ENCODE results near the gene CDX1.
A peak's percentile ranks its signal among the peaks of the same experiment; 100 is the strongest.

The CDX1 gene

DNA sequence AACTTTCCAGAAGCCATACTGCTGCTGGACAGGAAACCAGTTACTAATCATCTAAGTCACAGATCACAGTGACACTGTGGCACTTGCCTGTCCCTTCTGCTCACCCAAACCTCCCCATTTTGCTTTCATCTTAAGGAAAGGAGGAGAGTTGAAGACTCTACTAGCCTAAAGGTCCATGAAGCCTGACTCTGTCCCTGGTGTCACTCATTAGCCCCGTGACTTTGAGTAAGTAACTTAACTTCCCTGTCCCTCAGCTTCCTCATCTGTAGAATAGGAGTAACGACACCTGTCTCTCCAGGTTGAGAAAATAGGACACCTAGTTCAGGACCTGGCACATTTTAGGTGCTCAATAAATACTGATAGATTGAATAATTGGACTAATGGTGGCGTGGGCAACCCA, 22.7 kb downstream of the CDX1 start:
- no peaks in the 10 kb centered on the region for H3K9me3 ChIP-seq (ENCODE audit: control insufficient read depth, low read length)
- H3K27me3 ChIP-seq (replicated peaks; ENCODE audit: control insufficient read depth, insufficient read depth, low read length) = peaks cover 42% of the 10 kb centered on the region
- no peak for DNase-seq (ENCODE audit: low read depth)
- H3K36me3 ChIP-seq (ENCODE audit: control insufficient read depth, insufficient read depth, low read length, severe bottlenecking) = no peaks in the 10 kb centered on the region
- no peak overlapping the region for H3K4me3 ChIP-seq (ENCODE audit: low read length)
- H3K4me1 ChIP-seq (ENCODE audit: control insufficient read depth, insufficient read depth, low read length) = no peaks in the 10 kb centered on the region
- no peak overlapping the region for H3K9ac ChIP-seq (ENCODE audit: low read length)

DNA sequence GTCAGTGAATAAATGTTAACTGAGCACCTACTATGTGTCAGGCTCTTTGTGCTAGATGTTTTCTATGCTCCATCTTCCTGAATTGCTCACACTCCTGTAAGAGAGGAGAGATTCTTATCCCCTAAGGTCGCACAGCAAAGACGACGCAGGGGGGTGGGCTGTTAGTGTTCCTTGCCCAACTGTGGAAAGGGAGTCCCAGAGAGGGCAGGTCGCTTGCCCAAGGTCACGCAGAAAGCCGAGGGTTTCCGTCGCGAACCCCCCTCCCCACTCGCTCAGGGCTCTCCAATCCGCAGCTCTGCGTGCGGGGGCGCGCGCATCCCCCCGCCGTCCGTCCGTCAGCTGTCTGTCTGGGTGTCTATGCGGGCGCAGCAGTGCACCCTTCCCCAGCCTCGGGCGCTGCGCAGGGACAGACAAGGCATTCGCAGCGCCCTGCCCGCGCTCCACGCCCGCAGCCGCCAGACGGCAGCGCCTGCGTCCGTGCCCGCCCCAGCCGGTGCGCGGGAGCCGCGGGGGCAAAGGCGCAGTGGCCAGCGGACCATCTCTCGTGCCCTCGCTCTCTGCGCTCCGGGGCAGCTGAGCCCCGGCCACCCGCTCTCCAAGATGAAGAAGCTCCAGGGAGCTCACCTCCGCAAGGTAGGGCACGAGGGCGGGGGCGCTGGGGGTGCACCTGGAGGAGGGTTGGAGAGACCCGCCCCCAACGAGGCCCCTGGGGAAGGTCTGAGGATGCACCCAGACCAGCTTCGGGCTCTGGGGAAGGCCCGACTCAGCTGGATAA, 23.3 kb downstream of the CDX1 start, which contains the start of gene SLC6A7:
Gene SLC6A7, plus strand, starts transcription at position 335 of the 775 bp plus-strand sequence. Its CDS starts 266 bp downstream, at position 601.
- H3K4me1 ChIP-seq (ENCODE audit: control insufficient read depth, insufficient read depth, low read length) = no peaks in the 10 kb centered on the region
- H3K9me3 ChIP-seq (ENCODE audit: control insufficient read depth, low read length) = no peaks in the 10 kb centered on the region
- no peak within 1 kb of the TSS for H3K9ac ChIP-seq (ENCODE audit: low read length)
- H3K4me3 ChIP-seq (ENCODE audit: low read length) = peak within 1 kb of the TSS; percentile 26
- H3K36me3 ChIP-seq (ENCODE audit: control insufficient read depth, insufficient read depth, low read length, severe bottlenecking) = no peaks in the 10 kb centered on the region
- H3K27me3 ChIP-seq (replicated peaks; ENCODE audit: control insufficient read depth, insufficient read depth, low read length) = peaks cover 42% of the 10 kb centered on the region
- peak; percentile 31 for DNase-seq (ENCODE audit: low read depth)

DNA sequence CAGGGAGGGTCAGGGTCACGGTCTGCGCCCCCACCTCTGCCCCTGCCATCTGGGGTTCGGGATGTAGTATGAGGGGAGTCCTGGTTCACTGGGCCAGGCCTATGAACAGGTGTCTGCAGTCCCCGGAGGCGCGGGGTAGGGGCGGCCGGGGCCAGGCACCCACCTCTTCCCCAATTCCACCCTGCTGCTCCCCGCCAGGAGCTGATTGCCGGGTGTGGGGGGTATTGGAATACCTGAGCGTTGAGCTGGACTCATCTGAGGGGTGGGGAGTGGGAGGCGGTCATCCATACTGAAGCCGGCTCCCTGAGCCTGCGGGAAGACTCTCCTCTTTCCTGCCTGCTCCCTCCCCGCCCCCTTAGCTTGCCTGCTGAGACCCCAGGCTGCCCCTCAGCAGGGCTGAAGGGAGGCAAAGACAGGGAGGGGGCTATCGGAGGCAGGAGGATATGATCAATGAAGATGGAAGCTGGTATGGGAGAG, 24.0 kb downstream of the CDX1 start:
- Histone ChIP-seq H3K4me1 (ENCODE audit: control insufficient read depth, insufficient read depth, low read length) (no peaks in the 10 kb centered on the region), H3K27me3 (replicated peaks; ENCODE audit: control insufficient read depth, insufficient read depth, low read length) (peaks cover 42% of the 10 kb centered on the region), H3K9ac (ENCODE audit: low read length) (no peak overlapping the region), H3K36me3 (ENCODE audit: control insufficient read depth, insufficient read depth, low read length, severe bottlenecking) (no peaks in the 10 kb centered on the region), H3K4me3 (ENCODE audit: low read length) (no peak overlapping the region), H3K9me3 (ENCODE audit: control insufficient read depth, low read length) (no peaks in the 10 kb centered on the region)
- no peak for DNase-seq (ENCODE audit: low read depth)

DNA sequence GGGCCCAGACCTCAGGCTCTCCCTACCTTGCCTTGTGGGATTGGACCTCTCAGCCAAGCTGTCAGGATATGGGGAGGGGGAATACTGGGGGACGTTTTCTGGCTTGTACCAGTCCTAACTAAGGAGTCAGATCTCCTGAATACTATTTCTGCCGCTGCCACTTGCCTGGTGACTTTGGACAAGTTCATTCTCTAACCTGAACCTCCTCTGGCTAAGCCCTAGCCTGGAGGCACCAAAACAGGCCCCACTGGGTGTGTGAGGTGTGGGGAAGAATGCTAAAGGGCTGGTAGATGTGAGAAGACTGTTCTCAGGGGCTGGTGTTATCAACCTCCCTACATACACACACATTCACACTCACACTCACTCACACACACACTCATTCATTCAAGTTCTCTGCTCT, 24.4 kb downstream of the CDX1 start:
- no peak for DNase-seq (ENCODE audit: low read depth)
- Histone ChIP-seq H3K4me3 (ENCODE audit: low read length) (no peak overlapping the region), H3K9ac (ENCODE audit: low read length) (no peak overlapping the region), H3K4me1 (ENCODE audit: control insufficient read depth, insufficient read depth, low read length) (no peaks in the 10 kb centered on the region), H3K27me3 (replicated peaks; ENCODE audit: control insufficient read depth, insufficient read depth, low read length) (peaks cover 42% of the 10 kb centered on the region), H3K9me3 (ENCODE audit: control insufficient read depth, low read length) (no peaks in the 10 kb centered on the region), H3K36me3 (ENCODE audit: control insufficient read depth, insufficient read depth, low read length, severe bottlenecking) (no peaks in the 10 kb centered on the region)

DNA sequence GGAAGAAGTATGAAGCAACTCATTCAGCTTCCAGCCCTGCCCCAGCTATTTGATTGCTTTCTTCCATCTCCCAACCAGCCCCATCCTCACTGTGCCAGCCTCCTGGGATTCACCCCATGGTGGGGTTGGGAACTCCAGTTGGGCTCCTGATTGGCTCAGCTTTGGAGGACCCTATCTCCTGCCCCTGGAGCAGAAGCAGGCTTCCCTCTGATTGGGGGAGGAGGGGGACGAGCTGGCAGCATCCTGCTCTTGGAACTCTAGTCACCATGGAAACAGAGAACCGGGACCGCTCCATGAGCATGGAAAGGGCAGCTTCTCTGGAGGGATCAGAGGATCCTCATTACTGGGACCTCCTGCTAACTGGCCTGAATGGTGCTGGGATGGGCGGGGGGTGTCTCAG, 25.9 kb downstream of the CDX1 start:
- no peak for DNase-seq (ENCODE audit: low read depth)
- no peak overlapping the region for H3K4me3 ChIP-seq (ENCODE audit: low read length)
- H3K9me3 ChIP-seq (ENCODE audit: control insufficient read depth, low read length) = no peaks in the 10 kb centered on the region
- no peaks in the 10 kb centered on the region for H3K36me3 ChIP-seq (ENCODE audit: control insufficient read depth, insufficient read depth, low read length, severe bottlenecking)
- no peaks in the 10 kb centered on the region for H3K4me1 ChIP-seq (ENCODE audit: control insufficient read depth, insufficient read depth, low read length)
- H3K9ac ChIP-seq (ENCODE audit: low read length) = no peak overlapping the region
- peaks cover 42% of the 10 kb centered on the region for H3K27me3 ChIP-seq (replicated peaks; ENCODE audit: control insufficient read depth, insufficient read depth, low read length)

DNA sequence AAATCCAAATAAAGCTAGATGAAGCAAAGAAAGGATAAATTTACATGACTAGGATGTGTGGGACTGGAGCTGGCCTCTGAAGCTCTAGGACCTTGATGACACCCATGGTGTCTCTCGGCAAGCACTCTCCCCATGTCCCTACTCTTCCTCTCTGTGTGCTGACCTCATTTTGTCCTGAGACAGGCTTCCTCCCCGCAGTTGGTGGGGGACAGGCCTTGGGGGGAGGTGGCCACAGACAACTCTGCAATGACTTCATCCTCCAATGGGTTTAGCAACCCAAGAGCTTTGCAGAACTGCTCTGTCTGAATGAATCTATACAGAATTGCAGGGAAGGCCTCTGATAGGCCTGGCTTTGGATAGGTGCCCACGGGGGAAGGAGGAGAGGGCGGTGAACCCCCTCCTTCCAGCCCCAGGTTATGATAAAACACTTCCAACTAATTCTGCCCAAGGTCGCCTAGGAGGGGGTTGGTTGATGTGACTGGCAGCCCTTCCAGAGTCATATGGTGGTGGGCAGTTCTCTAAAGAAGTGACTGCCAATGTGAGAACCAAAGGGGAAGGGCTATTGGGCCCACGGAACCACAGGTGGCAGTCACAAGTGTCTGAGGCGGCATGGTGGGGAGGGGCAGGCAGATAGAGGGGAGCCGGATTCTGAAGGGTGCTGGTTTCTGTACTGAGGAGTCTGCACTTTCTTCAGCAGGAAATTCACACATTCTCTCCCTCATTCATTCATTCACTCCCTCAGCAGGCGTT, 29.3 kb downstream of the CDX1 start:
- Histone ChIP-seq H3K9ac (ENCODE audit: low read length) (no peak overlapping the region), H3K27me3 (replicated peaks; ENCODE audit: control insufficient read depth, insufficient read depth, low read length) (peaks cover 19% of the 10 kb centered on the region), H3K4me1 (ENCODE audit: control insufficient read depth, insufficient read depth, low read length) (no peaks in the 10 kb centered on the region), H3K36me3 (ENCODE audit: control insufficient read depth, insufficient read depth, low read length, severe bottlenecking) (no peaks in the 10 kb centered on the region), H3K9me3 (ENCODE audit: control insufficient read depth, low read length) (no peaks in the 10 kb centered on the region), H3K4me3 (ENCODE audit: low read length) (no peak overlapping the region)
- no peak for DNase-seq (ENCODE audit: low read depth)

DNA sequence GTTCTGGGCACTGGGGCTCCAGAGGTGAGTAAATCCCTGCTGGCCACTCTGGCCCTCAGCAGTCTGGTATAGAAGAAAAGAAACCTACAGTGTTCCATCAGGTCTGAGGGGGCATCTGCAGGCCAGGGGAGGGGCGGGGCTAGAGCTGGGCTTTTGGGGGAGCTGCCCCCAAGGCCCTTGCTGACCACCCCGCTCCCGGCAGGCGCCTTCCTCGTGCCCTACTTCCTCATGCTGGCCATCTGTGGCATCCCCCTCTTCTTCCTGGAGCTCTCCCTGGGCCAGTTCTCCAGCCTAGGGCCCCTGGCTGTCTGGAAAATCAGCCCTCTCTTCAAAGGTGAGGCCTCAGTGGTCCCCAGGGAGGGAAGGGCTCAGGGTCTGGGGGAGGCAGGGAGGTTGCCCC, 29.9 kb downstream of the CDX1 start:
- Histone ChIP-seq H3K4me1 (ENCODE audit: control insufficient read depth, insufficient read depth, low read length) (no peaks in the 10 kb centered on the region), H3K4me3 (ENCODE audit: low read length) (no peak overlapping the region), H3K27me3 (replicated peaks; ENCODE audit: control insufficient read depth, insufficient read depth, low read length) (peaks cover 15% of the 10 kb centered on the region)

DNA sequence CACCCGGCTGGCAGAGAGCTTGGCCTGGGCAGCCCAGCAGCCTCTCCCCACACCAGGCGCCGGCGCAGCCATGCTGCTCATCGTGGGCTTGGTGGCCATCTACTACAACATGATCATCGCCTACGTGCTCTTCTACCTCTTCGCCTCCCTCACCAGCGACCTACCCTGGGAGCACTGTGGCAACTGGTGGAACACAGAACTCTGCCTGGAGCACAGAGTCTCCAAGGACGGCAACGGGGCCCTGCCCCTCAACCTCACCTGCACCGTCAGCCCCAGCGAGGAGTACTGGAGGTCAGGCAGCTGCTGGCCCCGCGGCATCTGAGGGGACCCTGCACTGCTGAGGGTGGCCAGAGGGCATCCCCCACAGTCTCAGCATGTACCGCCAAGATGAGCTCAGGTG, 30.4 kb downstream of the CDX1 start:
- peaks cover 11% of the 10 kb centered on the region for H3K27me3 ChIP-seq (replicated peaks; ENCODE audit: control insufficient read depth, insufficient read depth, low read length)
- H3K4me1 ChIP-seq (ENCODE audit: control insufficient read depth, insufficient read depth, low read length) = no peaks in the 10 kb centered on the region

More for the DNA sequence above, 29.9 kb downstream of the CDX1 start:
- Histone ChIP-seq H3K9ac (ENCODE audit: low read length) (no peak overlapping the region), H3K36me3 (ENCODE audit: control insufficient read depth, insufficient read depth, low read length, severe bottlenecking) (no peaks in the 10 kb centered on the region), H3K9me3 (ENCODE audit: control insufficient read depth, low read length) (no peaks in the 10 kb centered on the region)
- no peak for DNase-seq (ENCODE audit: low read depth)

DNA sequence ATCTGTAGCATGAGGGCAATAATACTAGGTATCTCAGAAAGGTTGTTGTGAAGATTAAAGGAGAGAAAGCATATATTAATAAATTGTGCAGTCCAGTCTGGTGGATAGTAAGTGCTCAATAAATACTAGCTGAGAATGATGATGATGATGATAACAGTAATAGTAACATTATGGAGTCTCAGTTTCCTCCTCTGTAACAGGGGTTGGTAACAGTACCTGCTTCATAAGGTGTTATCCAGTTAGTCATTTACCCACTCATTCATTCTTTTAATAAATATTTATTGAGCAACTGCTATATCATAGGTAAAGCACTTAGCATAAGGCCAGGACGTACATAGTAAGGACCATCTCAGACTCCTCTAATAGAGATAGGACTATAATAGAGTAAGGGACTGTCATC, 30.9 kb downstream of the CDX1 start:
- Histone ChIP-seq H3K9ac (ENCODE audit: low read length) (no peak overlapping the region), H3K4me1 (ENCODE audit: control insufficient read depth, insufficient read depth, low read length) (no peaks in the 10 kb centered on the region), H3K4me3 (ENCODE audit: low read length) (no peak overlapping the region), H3K36me3 (ENCODE audit: control insufficient read depth, insufficient read depth, low read length, severe bottlenecking) (no peaks in the 10 kb centered on the region), H3K27me3 (replicated peaks; ENCODE audit: control insufficient read depth, insufficient read depth, low read length) (peaks cover 10% of the 10 kb centered on the region), H3K9me3 (ENCODE audit: control insufficient read depth, low read length) (no peaks in the 10 kb centered on the region)
- no peak for DNase-seq (ENCODE audit: low read depth)

More for the DNA sequence above, 30.4 kb downstream of the CDX1 start:
- Histone ChIP-seq H3K36me3 (ENCODE audit: control insufficient read depth, insufficient read depth, low read length, severe bottlenecking) (no peaks in the 10 kb centered on the region), H3K9ac (ENCODE audit: low read length) (no peak overlapping the region), H3K4me3 (ENCODE audit: low read length) (no peak overlapping the region), H3K9me3 (ENCODE audit: control insufficient read depth, low read length) (no peaks in the 10 kb centered on the region)
- no peak for DNase-seq (ENCODE audit: low read depth)

DNA sequence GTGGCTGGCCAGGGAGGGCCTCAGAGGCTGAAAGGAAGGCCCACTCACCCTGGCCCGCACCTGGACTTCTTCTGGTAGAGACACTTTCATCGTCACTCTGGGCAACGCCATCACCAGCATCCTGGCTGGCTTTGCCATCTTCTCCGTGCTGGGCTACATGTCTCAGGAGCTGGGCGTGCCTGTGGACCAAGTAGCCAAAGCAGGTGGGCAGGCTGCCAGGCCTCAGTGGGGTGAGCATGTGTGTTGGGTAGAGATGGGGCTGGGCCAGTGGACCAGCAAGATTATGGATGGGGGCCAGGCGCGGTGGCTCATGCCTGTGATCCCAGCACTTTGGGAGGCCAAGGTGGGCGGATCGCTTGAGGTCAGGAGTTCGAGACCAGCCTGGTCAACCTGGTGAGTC, 35.9 kb downstream of the CDX1 start:
- Histone ChIP-seq H3K4me3 (ENCODE audit: low read length) (no peak overlapping the region), H3K4me1 (ENCODE audit: control insufficient read depth, insufficient read depth, low read length) (peaks cover 4% of the 10 kb centered on the region), H3K9me3 (ENCODE audit: control insufficient read depth, low read length) (no peaks in the 10 kb centered on the region), H3K27me3 (replicated peaks; ENCODE audit: control insufficient read depth, insufficient read depth, low read length) (peaks cover 10% of the 10 kb centered on the region), H3K36me3 (ENCODE audit: control insufficient read depth, insufficient read depth, low read length, severe bottlenecking) (no peaks in the 10 kb centered on the region), H3K9ac (ENCODE audit: low read length) (no peak overlapping the region)
- DNase-seq (ENCODE audit: low read depth) = no peak

DNA sequence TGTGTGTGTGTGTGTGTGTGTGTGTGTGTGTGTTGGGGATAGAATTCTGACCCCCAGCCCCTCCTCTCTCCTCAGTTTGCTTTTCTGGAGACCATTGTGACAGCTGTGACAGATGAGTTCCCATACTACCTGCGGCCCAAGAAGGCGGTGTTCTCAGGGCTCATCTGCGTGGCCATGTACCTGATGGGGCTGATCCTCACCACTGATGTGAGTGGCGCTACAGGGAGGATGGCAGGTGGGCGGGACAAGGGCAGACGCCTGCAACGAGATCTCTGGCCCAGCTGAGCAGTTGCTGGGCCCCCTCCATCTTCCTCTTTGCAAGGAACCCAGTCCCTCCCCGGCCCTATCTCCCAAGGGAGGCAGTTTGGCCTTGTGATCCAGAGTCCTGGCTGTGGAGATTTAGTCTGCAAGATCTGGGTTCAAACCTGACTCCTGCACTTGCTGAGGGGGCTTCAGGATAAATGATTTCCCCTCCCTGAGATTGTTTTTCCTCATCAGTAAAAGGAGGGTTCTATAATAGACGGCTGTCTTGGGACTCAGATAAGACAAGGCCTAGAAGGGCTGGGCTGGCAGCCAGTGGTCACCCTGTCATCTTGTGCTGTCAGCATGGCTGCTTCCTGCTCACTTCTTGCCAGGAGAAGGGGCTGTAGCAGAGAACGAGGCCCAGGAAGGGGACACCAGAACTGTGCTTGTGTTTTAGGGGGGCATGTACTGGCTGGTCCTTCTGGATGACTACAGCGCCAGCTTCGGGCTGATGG, 37.4 kb downstream of the CDX1 start:
- no peak overlapping the region for H3K4me3 ChIP-seq (ENCODE audit: low read length)
- no peaks in the 10 kb centered on the region for H3K36me3 ChIP-seq (ENCODE audit: control insufficient read depth, insufficient read depth, low read length, severe bottlenecking)
- H3K27me3 ChIP-seq (replicated peaks; ENCODE audit: control insufficient read depth, insufficient read depth, low read length) = peaks cover 3% of the 10 kb centered on the region
- peaks cover 14% of the 10 kb centered on the region for H3K4me1 ChIP-seq (ENCODE audit: control insufficient read depth, insufficient read depth, low read length)
- DNase-seq (ENCODE audit: low read depth) = no peak
- H3K9me3 ChIP-seq (ENCODE audit: control insufficient read depth, low read length) = no peaks in the 10 kb centered on the region
- no peak overlapping the region for H3K9ac ChIP-seq (ENCODE audit: low read length)

All from adipocyte (in vitro differentiated cells).